GM23338 (cell line): ENCODE results near the gene MAP4K1. TPM values are rescaled to one million over a fixed set of nuclear protein-coding genes. Genes with fewer than 3 reads are reported as not detected.

Source experiments
- ATAC-seq: fragments of 200-7000 bp; cut with Tn5 transposase; 3 replicates; pipeline ENCODE4 v1.9.1; 2020
- DNase-seq: peaks from one replicate; pipeline ENCODE4 v3.0.0-alpha.2; 2015; ENCODE audit warnings: low spot score
- H2AFZ ChIP-seq: fragments of 200-600 bp; sonication (generic); 2 replicates; pipeline ENCODE4 v1.8.0; 2016; ENCODE audit warnings: antibody characterized with exemption, mild to moderate bottlenecking, moderate library complexity
- H3F3A ChIP-seq: fragments of 200-600 bp; sonication (generic); replicated peaks from 2 replicates; pipeline ENCODE4 v1.8.0; 2017; ENCODE audit warnings: antibody characterized with exemption, mixed run types, low read depth
- H3K27ac ChIP-seq: fragments of 200-600 bp; sonication (generic); 2 replicates; pipeline ENCODE4 v1.6.1; 2016; ENCODE audit warnings: low read depth
- H3K27me3 ChIP-seq: fragments of 200-600 bp; sonication (generic); 2 replicates; pipeline ENCODE4 v1.8.0; 2016; ENCODE audit warnings: mild to moderate bottlenecking, mixed run types, moderate library complexity; ENCODE audit not compliant: insufficient read depth
- H3K36me3 ChIP-seq: fragments of 200-600 bp; sonication (generic); 2 replicates; pipeline ENCODE4 v1.8.0; 2016; ENCODE audit warnings: mild to moderate bottlenecking; ENCODE audit not compliant: insufficient read depth
- H3K4me1 ChIP-seq: fragments of 200-600 bp; sonication (generic); 2 replicates; pipeline ENCODE4 v1.8.0; 2016; ENCODE audit warnings: mild to moderate bottlenecking, moderate library complexity; ENCODE audit not compliant: insufficient read depth
- H3K4me2 ChIP-seq: fragments of 200-600 bp; sonication (generic); 2 replicates; pipeline ENCODE4 v1.7.1; 2017; ENCODE audit warnings: mixed run types
- H3K4me3 ChIP-seq: fragments of 200-600 bp; sonication (generic); 2 replicates; pipeline ENCODE4 v1.6.1; 2016; ENCODE audit warnings: mixed run types
- H3K79me2 ChIP-seq: fragments of 200-600 bp; sonication (generic); replicated peaks from 2 replicates; pipeline ENCODE4 v1.8.0; 2017; ENCODE audit warnings: mild to moderate bottlenecking; ENCODE audit not compliant: insufficient read depth
- H3K9me2 ChIP-seq: fragments of 200-600 bp; sonication (generic); 2 replicates; pipeline ENCODE4 v1.8.0; 2017; ENCODE audit not compliant: insufficient read depth
- H4K20me1 ChIP-seq: fragments of 200-600 bp; sonication (generic); replicated peaks from 2 replicates; pipeline ENCODE4 v1.8.0; 2017; ENCODE audit warnings: mild to moderate bottlenecking; ENCODE audit not compliant: insufficient read depth
- H3K27ac Mint-ChIP-seq: 2 replicates; pipeline ENCODE4 v1.8.0; 2020; ENCODE audit warnings: inconsistent platforms, mild to moderate bottlenecking, moderate library complexity, mixed read lengths
- H3K27me3 Mint-ChIP-seq: 3 replicates; pipeline ENCODE4 v1.8.0; 2022; ENCODE audit warnings: low read depth, mild to moderate bottlenecking, moderate library complexity, mixed read lengths, inconsistent platforms; ENCODE audit not compliant: insufficient read depth, poor library complexity
- H3K36me3 Mint-ChIP-seq: 3 replicates; pipeline ENCODE4 v1.8.0; 2021; ENCODE audit warnings: low read depth, mild to moderate bottlenecking, inconsistent platforms, moderate library complexity, mixed read lengths
- H3K4me1 Mint-ChIP-seq: 3 replicates; pipeline ENCODE4 v1.8.0; 2020; ENCODE audit warnings: mild to moderate bottlenecking, inconsistent platforms, mixed read lengths
- H3K4me3 Mint-ChIP-seq: 3 replicates; pipeline ENCODE4 v1.8.0; 2021; ENCODE audit warnings: moderate library complexity, mild to moderate bottlenecking, inconsistent platforms, mixed read lengths
- H3K9me3 Mint-ChIP-seq: 3 replicates; pipeline ENCODE4 v1.8.0; 2020; ENCODE audit warnings: moderate library complexity, mild to moderate bottlenecking, inconsistent platforms, mixed read lengths
- CREB1 ChIP-seq: fragments of 250-450 bp; sonication (Bioruptor Pico); IDR thresholded peaks from 2 replicates; pipeline ENCODE4 v1.5.0; 2020; ENCODE audit warnings: low read depth, mild to moderate bottlenecking, moderate library complexity
- EZH2 ChIP-seq: fragments of 200-600 bp; sonication (generic); IDR thresholded peaks from one replicate; pipeline ENCODE4 v1.8.0; 2017; ENCODE audit warnings: antibody characterized with exemption, mild to moderate bottlenecking, low read depth; ENCODE audit not compliant: unreplicated experiment
- EZH2phosphoT487 ChIP-seq: fragments of 200-600 bp; sonication (generic); IDR thresholded peaks from one replicate; pipeline ENCODE4 v1.8.1; 2018; ENCODE audit warnings: antibody characterized with exemption; ENCODE audit not compliant: unreplicated experiment
- JUNB ChIP-seq: IDR thresholded peaks from one replicate; pipeline ENCODE4 v1.6.1; 2016; ENCODE audit warnings: antibody characterized with exemption; ENCODE audit not compliant: unreplicated experiment
- NANOG ChIP-seq: IDR thresholded peaks from 2 replicates; pipeline ENCODE4 v1.6.1; 2016; ENCODE audit warnings: antibody characterized with exemption, borderline replicate concordance
- POLR2AphosphoS5 ChIP-seq: IDR thresholded peaks from 2 replicates; pipeline ENCODE4 v1.6.1; 2016; ENCODE audit warnings: antibody characterized with exemption, low read depth
- STAT1 ChIP-seq: IDR thresholded peaks from one replicate; pipeline ENCODE4 v1.6.1; 2016; ENCODE audit warnings: antibody characterized with exemption; ENCODE audit not compliant: unreplicated experiment
- ZNF114 ChIP-seq: fragments of 250-450 bp; sonication (Bioruptor Pico); IDR thresholded peaks from 2 replicates; pipeline ENCODE4 v1.5.0; 2020; ENCODE audit warnings: mild to moderate bottlenecking, moderate library complexity
- ZNF331 ChIP-seq: fragments of 250-450 bp; sonication (Bioruptor Pico); IDR thresholded peaks from 2 replicates; pipeline ENCODE4 v1.5.0; 2020; ENCODE audit warnings: low read depth, mild to moderate bottlenecking, moderate library complexity
- polyA plus RNA-seq: library from polyadenylated mRNA; unstranded; fragments of >200 nt; fragmentation: Nextera tagmentation; extraction: Ambion mirVana; gene quantifications from 2 replicates; pipeline ENCODE4 v1.2.1, GENCODE V29; 2016
- total RNA-seq: library from RNA; depleted of rRNA; stranded (reverse); fragments of >200 nt; shearing (Covaris generic); gene quantifications from 2 replicates; pipeline ENCODE4 v1.2.3, GENCODE V29; 2014
- TF ChIP-seq, protein P1 (sequence below): IDR thresholded peaks from one replicate; pipeline ENCODE4 v1.6.1; 2018; ENCODE audit warnings: antibody characterized with exemption; ENCODE audit not compliant: unreplicated experiment
- TF ChIP-seq, protein P2 (sequence below), 2 experiments: fragments of 200-600 bp in 1 of 2; sonication (generic) in 1 of 2; conservative IDR thresholded peaks; 2 replicates each; pipeline versions ENCODE4 v1.5.1 to v1.6.1; 2016 to 2017; ENCODE audit warnings: antibody characterized with exemption in 2 of 2, low read depth in 2 of 2, mild to moderate bottlenecking in 2 of 2, moderate library complexity in 1 of 2

Gene MAP4K1
- total and polyA plus RNA-seq, 2 experiments from 2014 or later: 7.7 to 44.6 TPM

DNA sequence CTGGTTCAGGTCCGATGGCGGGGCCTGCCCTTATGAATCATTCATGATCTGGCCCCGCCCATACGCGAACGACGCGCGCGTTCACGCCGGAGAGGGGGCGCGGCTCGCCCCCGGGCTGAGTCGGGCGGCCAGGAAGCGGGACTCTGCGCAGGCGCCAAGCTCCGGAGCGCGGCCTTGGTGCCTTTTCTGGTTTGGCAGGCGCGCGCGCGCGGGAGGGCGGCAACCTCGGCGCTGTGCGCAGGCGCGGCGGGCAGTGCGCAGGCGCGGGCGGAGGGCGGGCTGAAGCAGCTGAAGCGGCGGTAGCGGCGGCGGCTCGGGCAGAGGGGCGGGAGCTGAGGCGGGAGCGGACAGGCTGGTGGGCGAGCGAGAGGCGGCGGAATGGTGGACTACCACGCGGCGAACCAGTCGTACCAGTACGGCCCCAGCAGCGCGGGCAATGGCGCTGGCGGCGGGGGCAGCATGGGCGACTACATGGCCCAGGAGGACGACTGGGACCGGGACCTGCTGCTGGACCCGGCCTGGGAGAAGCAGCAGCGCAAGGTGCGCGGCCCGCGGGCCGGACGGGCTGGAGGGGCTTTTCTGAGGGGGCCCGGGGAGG lies 29.7 kb upstream of the MAP4K1 start, which contains the start of gene ACTN4:
ACTN4 (plus strand) TSS at position 282 of the 598 bp plus-strand sequence; CDS start at position 379, 97 bp downstream.
- no peak within 1 kb of the TSS for H2AFZ ChIP-seq
- peak within 1 kb of the TSS; percentile 91 for H3K4me3 Mint-ChIP-seq
- H3K27me3 Mint-ChIP-seq: peaks cover 30% of the 10 kb centered on the region
- H3K27ac ChIP-seq: peak within 1 kb of the TSS; percentile 84
- TF ChIP-seq EZH2 (no peak), ZNF114 (no peak), EZH2phosphoT487 (no peak), NANOG (no peak), POLR2AphosphoS5 (peak; percentile 95), CREB1 (CRISPR knock-in tag) (peak; percentile 5; the same call in 1 of the 2 replicates)
- TF ChIP-seq, protein P1, sequence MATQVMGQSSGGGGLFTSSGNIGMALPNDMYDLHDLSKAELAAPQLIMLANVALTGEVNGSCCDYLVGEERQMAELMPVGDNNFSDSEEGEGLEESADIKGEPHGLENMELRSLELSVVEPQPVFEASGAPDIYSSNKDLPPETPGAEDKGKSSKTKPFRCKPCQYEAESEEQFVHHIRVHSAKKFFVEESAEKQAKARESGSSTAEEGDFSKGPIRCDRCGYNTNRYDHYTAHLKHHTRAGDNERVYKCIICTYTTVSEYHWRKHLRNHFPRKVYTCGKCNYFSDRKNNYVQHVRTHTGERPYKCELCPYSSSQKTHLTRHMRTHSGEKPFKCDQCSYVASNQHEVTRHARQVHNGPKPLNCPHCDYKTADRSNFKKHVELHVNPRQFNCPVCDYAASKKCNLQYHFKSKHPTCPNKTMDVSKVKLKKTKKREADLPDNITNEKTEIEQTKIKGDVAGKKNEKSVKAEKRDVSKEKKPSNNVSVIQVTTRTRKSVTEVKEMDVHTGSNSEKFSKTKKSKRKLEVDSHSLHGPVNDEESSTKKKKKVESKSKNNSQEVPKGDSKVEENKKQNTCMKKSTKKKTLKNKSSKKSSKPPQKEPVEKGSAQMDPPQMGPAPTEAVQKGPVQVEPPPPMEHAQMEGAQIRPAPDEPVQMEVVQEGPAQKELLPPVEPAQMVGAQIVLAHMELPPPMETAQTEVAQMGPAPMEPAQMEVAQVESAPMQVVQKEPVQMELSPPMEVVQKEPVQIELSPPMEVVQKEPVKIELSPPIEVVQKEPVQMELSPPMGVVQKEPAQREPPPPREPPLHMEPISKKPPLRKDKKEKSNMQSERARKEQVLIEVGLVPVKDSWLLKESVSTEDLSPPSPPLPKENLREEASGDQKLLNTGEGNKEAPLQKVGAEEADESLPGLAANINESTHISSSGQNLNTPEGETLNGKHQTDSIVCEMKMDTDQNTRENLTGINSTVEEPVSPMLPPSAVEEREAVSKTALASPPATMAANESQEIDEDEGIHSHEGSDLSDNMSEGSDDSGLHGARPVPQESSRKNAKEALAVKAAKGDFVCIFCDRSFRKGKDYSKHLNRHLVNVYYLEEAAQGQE: peak; percentile 20
- DNase-seq: peak; percentile 99
- peaks cover 33% of the 10 kb centered on the region for H4K20me1 ChIP-seq
- H3K9me3 Mint-ChIP-seq: 0 out of 3 replicates have a peak, but pooled peaks cover 3% of the 10 kb centered on the region
- H3K79me2 ChIP-seq: peaks cover 49% of the 10 kb centered on the region
- no peaks in the 10 kb centered on the region for H3K36me3 ChIP-seq
- H3K27ac Mint-ChIP-seq: peak within 1 kb of the TSS; percentile 95
- ATAC-seq: peak; percentile 73
- peaks cover 5% of the 10 kb centered on the region for H3F3A ChIP-seq
- H3K27me3 ChIP-seq: no peaks in the 10 kb centered on the region
- peak within 1 kb of the TSS; percentile 99 for H3K4me3 ChIP-seq
- H3K9me2 ChIP-seq: no peaks in the 10 kb centered on the region
- H3K36me3 Mint-ChIP-seq: no peaks in the 10 kb centered on the region; the same call in 2 of the 3 replicates
- H3K4me2 ChIP-seq: peak within 1 kb of the TSS; percentile 100
- peaks cover 35% of the 10 kb centered on the region for H3K4me1 ChIP-seq
- peaks cover 46% of the 10 kb centered on the region for H3K4me1 Mint-ChIP-seq

DNA sequence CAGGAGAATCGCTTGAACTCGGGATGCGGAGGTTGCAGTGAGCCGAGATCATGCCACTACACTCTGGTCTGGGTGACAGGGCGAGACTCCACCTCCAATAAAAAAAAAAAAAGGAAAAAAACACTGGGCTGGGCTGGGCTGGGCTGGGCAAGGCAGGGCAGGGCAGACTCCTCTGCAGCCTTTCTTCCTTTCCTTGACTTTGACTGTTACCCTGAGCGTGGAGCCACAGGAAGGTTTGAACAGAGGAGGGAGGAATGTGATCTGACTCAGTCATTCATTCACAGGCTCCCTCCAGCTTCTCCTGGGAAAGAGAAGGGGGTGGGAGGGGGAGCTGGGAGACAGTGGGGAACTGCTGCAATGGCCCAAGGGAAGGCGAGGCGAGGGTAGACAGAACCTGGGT lies 27.0 kb upstream of the MAP4K1 start:
- Histone ChIP-seq H3K27me3 (no peaks in the 10 kb centered on the region), H3K36me3 (no peaks in the 10 kb centered on the region), H2AFZ (no peak overlapping the region), H3K27ac (no peak overlapping the region), H3K4me3 (no peak overlapping the region), H3K9me2 (no peaks in the 10 kb centered on the region), H3F3A (peaks cover 3% of the 10 kb centered on the region; the same call in 1 of the 2 replicates), H3K4me2 (no peak overlapping the region), H3K4me1 (peaks cover 13% of the 10 kb centered on the region), H4K20me1 (peaks cover 11% of the 10 kb centered on the region), H3K79me2 (peaks cover 22% of the 10 kb centered on the region)
- no peaks in the 10 kb centered on the region; the same call in 2 of the 3 replicates for H3K36me3 Mint-ChIP-seq
- DNase-seq (peak; percentile 52), ATAC-seq (no peak; the same call in 2 of the 3 replicates)
- H3K4me3 Mint-ChIP-seq: no peak overlapping the region
- H3K9me3 Mint-ChIP-seq: 0 out of 3 replicates have a peak, but pooled peaks cover 3% of the 10 kb centered on the region
- peaks cover 22% of the 10 kb centered on the region for H3K4me1 Mint-ChIP-seq
- H3K27me3 Mint-ChIP-seq: peaks cover 24% of the 10 kb centered on the region
- H3K27ac Mint-ChIP-seq: peak overlapping the region; percentile 70; the same call in 1 of the 2 replicates
- TF ChIP-seq ZNF331 (CRISPR knock-in tag) (no peak), JUNB (no peak), EZH2phosphoT487 (no peak), CREB1 (CRISPR knock-in tag) (no peak), STAT1 (no peak), POLR2AphosphoS5 (no peak), NANOG (no peak)
- TF ChIP-seq, protein P2, sequence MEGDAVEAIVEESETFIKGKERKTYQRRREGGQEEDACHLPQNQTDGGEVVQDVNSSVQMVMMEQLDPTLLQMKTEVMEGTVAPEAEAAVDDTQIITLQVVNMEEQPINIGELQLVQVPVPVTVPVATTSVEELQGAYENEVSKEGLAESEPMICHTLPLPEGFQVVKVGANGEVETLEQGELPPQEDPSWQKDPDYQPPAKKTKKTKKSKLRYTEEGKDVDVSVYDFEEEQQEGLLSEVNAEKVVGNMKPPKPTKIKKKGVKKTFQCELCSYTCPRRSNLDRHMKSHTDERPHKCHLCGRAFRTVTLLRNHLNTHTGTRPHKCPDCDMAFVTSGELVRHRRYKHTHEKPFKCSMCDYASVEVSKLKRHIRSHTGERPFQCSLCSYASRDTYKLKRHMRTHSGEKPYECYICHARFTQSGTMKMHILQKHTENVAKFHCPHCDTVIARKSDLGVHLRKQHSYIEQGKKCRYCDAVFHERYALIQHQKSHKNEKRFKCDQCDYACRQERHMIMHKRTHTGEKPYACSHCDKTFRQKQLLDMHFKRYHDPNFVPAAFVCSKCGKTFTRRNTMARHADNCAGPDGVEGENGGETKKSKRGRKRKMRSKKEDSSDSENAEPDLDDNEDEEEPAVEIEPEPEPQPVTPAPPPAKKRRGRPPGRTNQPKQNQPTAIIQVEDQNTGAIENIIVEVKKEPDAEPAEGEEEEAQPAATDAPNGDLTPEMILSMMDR (conservative IDR thresholded peaks at IDR 0.05; ENCODE audit: low read depth in 2 of 2): no peak
